IPS DF 4.7 (cell line): ENCODE measurements around the gene CIC.

Experiments used
- DNase-seq: peaks from one replicate; pipeline ENCODE4 v3.0.0-alpha.2; 2013; ENCODE audit warnings: low spot score; ENCODE audit errors: extremely low read depth

The CIC gene

DNA sequence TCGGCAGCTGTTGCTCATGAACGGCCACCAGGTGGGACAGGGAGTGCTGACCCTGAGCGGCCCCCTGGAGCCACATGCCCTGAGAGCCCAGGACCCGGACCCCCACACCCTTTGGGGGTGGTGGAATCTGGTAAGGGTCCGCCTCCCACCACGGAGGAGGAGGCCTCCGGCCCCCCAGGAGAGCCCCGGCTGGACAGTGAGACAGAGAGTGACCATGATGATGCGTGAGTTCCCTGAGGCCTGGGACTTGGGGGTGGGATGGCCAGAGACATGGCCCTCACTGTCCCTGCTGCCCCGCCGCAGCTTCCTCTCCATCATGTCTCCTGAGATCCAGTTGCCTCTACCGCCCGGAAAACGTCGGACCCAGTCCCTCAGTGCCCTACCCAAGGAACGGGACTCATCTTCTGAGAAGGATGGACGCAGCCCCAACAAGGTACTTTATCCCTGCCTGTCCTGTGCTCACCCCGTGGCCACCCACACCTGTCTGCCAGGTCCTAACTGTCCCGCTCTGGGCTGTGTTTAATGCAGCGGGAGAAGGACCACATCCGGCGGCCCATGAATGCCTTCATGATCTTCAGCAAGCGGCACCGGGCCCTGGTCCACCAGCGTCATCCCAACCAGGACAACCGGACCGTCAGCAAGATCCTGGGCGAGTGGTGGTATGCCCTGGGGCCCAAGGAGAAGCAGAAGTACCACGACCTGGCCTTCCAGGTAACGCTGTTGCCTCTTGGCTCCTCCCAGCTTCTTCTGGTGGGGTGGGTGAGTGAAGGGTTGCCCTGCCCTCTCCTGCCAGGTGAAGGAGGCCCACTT lies 18.2 kb downstream of the CIC start:
- no peak for DNase-seq

DNA sequence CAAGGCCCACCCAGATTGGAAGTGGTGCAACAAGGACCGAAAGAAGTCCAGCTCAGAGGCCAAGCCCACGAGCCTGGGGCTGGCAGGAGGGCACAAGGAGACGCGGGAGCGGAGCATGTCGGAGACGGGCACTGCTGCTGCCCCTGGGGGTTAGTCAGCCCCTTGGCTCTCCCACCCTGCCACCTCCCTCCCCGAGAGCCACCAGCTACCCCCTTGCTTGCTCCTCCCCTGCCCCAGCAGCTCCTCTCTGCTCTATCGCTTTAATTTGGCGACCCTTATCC lies 18.7 kb downstream of the CIC start:
- DNase-seq, result no peak

DNA sequence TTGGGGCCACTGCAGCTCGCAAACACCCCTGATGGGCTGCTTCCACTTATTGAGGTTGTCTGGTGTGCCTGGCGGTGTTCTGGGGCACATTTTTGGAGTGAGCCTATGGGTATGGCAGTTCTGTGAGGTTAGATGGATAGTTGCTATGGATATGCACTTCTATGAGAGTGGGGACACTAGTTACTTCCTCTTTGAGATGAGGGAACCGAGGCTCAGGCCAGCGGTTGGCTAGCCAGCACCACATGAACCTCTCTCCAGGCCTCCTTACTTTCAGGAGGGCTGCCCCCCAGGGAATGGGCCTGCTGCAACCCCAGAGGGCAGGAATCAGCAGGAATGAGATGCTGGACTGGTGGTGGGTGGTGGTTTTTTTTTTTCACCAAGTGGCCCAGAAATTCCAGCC lies 19.3 kb downstream of the CIC start:
- DNase-seq, result no peak

DNA sequence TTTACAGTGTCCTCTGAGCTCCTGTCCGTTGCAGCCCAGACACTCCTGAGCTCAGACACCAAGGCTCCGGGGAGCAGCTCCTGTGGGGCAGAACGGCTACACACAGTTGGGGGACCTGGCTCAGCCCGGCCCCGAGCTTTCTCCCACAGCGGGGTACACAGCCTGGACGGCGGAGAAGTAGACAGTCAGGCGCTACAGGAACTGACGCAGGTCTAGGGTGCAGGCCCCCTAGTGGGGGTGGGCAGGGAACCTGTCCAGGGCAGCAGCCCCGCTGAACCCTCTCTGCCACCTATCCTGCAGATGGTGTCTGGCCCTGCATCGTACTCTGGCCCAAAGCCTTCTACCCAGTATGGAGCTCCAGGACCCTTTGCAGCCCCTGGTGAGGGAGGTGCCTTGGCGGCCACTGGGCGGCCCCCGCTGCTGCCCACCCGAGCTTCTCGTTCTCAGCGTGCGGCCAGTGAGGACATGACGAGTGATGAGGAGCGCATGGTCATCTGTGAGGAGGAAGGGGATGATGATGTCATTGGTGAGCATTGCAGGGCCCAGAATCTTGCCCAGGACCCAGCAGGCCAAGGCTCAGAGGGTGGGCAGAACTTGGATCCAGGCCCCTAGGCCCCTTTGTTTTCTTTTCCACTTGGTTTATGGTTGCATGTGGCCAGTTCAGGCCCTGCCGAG lies 20.0 kb downstream of the CIC start:
- no peak for DNase-seq

DNA sequence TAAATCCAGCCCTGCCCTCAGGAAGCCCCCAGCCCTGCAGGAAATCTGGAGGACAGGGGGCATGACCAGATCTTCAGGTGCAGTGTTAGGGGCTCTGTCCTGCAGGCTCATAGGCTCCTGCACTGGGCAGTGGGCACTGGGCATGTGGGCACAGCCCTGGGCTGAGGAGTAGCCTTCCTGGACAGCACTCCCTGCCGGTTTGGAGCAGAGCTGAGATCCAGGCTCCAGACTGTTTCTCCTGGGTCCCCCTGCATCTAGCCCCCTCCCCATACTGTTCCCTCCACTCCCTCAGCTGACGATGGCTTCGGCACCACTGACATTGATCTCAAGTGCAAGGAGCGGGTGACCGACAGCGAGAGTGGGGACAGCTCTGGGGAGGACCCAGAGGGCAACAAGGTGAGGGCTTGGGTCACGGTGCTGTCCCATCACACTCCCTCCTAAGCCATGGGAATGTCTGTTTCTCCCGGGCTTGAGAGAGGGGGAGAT lies 20.5 kb downstream of the CIC start:
- DNase-seq, result no peak

DNA sequence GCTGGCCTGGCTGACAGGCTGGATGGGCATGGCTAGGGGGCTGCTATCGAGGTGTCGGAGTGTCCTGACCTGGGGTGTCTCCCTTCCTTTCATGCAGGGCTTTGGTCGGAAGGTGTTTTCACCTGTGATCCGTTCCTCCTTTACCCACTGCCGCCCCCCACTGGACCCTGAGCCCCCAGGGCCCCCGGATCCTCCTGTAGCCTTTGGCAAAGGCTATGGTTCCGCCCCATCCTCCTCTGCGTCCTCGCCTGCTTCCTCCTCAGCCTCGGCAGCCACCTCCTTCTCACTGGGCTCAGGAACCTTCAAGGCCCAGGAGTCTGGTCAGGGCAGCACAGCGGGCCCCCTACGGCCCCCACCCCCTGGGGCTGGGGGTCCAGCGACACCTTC lies 21.1 kb downstream of the CIC start:
- DNase-seq, result no peak

DNA sequence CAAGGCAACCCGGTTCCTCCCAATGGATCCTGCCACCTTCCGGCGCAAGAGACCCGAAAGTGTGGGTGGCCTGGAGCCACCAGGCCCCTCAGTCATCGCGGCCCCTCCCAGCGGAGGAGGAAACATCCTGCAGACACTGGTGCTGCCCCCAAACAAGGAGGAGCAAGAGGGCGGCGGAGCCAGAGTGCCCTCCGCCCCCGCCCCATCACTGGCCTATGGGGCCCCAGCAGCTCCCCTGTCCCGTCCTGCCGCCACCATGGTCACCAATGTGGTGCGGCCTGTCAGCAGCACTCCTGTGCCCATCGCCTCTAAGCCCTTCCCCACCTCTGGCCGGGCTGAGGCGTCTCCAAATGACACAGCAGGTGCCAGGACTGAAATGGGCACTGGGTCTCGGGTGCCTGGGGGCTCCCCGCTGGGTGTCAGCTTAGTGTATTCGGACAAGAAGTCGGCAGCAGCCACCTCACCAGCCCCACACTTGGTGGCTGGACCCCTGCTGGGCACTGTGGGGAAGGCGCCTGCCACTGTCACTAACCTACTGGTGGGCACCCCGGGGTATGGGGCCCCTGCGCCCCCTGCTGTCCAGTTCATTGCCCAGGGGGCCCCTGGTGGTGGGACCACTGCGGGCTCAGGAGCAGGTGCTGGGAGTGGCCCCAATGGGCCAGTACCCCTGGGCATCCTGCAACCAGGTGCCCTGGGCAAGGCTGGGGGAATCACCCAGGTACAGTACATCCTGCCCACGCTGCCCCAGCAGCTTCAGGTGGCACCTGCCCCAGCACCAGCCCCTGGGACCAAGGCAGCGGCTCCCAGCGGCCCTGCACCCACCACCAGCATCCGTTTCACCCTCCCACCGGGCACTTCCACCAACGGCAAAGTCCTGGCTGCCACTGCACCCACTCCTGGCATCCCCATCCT lies 21.7 kb downstream of the CIC start:
- DNase-seq, result no peak

DNA sequence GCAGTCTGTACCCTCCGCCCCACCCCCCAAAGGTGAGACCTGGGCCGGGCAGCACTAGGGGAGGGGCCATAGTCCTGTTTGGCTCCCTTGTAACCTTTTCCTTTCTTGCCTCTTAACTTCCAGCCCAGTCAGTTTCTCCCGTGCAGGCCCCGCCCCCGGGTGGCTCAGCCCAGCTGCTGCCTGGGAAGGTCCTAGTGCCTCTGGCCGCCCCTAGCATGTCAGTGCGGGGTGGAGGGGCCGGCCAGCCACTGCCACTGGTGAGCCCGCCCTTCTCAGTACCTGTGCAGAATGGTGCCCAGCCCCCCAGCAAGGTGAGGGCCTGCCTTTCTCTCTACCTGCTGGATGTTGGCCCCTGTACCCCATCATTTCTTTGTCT lies 22.4 kb downstream of the CIC start:
- no peak for DNase-seq

DNA sequence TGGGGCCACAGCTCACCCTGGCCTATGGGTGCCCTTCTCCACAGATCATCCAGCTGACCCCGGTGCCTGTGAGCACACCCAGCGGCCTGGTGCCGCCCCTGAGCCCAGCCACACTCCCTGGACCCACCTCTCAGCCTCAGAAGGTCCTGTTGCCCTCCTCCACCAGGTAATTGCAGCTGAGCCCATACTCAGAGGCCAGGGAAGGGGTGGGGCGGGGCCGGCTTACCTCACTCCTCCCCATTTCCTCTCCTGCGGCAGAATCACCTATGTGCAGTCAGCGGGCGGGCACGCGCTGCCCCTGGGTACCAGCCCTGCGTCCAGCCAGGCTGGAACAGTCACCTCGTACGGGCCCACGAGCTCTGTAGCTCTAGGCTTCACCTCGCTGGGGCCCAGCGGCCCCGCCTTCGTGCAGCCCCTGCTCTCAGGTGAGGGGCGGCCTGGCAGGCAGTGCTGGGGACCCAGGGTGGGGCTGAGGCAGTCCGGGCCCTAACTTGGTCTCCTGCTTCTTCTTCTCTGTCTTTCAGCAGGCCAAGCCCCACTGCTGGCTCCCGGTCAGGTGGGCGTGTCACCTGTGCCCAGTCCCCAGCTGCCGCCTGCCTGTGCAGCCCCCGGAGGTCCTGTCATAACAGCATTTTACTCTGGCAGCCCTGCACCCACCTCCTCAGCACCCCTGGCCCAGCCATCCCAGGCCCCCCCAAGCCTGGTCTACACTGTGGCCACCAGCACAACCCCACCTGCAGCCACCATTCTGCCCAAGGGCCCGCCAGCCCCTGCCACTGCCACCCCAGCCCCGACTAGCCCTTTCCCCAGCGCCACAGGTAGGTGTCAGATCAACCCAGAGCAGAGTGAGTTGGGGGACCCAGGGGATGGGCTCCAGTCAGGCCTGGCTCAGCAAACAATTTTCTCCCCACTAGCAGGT lies 23.2 kb downstream of the CIC start:
- DNase-seq, result no peak

DNA sequence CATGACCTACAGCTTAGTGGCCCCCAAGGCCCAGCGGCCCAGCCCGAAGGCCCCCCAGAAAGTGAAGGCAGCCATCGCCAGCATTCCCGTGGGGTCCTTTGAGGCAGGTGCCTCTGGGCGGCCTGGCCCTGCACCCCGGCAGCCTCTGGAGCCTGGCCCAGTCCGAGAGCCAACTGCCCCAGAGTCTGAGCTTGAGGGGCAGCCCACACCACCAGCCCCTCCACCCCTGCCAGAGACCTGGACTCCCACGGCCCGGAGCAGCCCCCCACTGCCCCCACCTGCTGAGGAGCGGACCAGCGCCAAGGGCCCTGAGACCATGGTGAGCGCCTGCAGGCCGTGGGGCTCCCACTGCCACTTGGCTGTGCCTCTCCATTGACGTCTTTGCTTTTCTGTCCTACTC lies 23.9 kb downstream of the CIC start:
- no peak for DNase-seq

DNA sequence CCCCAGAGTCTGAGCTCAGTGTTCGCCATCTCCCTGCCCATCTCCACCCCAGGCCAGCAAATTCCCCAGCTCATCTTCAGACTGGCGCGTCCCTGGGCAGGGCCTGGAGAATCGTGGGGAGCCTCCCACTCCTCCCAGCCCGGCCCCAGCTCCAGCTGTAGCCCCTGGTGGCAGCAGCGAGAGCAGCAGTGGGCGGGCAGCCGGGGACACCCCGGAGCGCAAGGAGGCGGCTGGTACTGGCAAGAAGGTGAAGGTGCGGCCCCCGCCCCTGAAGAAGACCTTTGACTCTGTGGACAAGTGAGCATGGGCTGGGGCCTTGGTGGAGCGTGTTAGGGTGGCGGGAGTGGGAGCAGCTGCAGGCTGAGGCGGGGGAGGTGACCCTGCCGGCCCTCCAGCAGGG lies 24.5 kb downstream of the CIC start:
- DNase-seq, result no peak

DNA sequence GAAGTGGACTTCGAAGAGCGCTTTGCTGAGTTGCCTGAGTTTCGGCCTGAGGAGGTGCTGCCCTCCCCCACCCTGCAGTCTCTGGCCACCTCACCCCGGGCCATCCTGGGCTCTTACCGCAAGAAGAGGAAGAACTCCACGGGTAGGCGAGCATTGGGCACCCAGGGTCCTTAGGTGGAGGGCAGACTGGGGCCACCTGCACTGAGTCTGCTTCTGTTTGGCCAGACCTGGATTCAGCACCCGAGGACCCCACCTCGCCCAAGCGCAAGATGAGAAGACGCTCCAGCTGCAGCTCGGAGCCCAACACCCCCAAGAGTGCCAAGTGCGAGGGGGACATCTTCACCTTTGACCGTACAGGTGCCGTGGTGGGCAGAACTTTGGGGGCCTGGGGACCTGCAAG lies 24.9 kb downstream of the CIC start:
- no peak for DNase-seq

DNA sequence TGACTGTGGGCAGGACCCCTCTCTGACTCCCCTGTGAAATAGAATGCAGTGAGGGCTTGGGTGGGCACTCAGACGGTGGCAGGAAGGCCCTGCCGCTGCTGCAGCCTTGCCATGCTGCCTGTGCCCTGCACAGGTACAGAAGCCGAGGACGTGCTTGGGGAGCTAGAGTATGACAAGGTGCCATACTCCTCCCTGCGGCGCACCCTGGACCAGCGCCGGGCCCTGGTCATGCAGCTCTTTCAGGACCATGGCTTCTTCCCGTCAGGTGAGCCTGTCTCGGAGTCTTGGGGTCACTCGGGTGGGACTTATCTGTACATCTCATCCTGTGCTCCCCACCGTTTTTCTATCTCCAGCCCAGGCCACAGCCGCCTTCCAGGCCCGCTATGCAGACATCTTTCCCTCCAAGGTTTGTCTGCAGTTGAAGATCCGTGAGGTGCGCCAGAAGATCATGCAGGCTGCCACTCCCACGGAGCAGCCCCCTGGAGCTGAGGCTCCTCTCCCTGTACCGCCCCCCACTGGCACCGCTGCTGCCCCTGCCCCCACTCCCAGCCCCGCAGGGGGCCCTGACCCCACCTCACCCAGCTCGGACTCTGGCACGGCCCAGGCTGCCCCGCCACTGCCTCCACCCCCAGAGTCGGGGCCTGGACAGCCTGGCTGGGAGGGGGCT lies 25.6 kb downstream of the CIC start:
- no peak for DNase-seq

DNA sequence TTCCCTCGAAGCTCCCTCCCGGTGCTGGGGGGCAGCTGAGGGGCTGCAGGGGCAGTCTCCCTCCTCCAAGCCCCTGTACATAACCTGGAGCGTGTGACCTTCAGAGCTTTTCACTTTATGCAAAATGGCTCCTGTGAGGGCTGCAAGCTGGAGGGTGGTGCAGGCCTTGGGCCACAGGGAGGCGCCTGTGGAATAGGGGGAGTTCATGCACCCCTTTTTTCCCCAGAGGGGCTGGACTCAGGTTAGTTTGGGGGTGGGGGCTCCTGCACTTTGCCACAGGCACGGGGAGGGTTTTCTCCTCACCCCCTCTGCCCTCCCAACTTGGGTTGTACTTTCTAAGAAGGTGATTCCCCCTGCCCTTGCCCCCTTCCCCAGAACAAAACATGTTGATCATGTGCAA lies 26.3 kb downstream of the CIC start:
- no peak for DNase-seq

DNA sequence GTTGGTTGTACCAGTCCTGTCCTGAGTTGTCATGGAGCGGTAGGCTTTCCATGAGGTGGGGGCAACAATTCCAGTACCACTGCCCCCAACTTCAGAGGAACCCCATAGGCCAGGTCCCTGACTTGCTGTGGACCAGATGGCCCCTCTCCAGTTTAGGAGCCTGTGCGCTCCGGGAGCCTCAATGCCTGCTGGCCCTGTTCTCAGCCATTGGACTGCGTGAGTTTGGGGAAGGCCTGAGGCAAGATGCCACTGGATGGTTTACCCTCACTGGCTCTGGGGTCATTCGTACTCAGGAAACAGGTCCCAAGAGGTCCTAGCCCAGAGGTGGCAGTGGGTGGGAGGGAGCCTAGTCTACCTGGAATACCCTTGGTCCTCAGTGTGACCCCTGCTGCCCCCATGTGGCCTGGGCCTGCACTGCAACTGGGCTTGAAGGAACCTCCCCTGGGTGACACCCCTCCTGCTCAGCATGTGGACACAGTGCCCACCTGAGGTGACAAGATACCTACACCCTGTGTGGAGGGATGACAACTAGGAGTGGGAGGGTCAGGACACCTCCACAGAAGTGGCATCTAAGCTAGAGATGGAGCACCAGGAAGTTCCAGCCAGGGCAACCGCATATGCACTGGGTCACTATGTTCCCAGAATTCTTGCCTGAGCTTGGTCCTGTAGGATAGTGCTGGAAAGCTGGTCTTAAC lies 26.9 kb downstream of the CIC start:
- no peak for DNase-seq

DNA sequence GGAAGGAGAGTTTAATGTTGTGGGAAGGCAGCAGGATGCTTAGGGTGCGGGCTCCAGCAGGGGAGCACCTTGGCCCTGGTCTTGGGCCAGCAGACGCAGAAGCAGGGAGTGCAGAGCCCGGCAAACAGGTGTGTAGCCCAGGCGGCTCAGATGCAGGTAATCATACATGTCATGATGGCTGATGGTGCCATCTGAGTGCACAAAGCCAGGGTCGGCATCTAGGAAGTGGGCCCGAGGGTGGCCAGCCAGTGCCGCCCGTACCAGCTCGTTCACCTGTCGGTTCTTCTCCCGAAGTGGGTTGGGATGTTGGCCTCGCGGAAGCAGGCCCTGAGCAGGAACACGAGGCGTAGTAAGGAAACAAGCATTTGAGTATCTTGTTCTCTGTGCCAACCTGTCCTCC lies 28.0 kb downstream of the CIC start:
- DNase-seq, result no peak

DNA sequence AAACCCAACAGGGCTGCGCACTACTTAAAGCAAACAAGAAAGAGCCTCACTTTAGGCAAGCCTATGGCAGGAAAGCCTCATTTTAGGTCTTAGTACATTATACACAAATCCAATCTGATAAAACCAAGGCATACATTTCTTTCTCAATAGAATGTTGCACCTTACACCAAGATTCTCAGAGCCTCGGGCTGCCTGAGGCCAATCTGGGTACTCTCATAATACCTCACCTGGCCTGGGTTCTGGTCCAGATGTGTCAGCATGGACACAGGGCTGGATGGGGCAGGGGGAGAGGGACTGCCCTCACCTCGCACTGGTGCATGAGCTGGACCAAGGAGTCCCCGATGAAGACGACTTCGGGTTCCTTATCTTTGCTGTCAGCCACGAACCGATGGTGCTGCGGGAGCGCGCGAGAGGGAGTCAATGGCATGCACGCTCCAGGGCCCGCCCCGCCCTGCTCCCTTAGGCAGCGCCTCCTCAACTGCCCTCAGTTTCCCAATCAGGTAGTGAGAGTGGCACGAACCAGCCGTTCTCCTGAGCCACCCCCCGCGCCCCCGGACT lies 32.7 kb downstream of the CIC start, which contains the start of gene PRR19:
Gene PRR19, plus strand, starts transcription at position 487 of the 558 bp plus-strand sequence. CDS start 7,453 bp downstream, outside the sequence.
- no peak for DNase-seq

DNA sequence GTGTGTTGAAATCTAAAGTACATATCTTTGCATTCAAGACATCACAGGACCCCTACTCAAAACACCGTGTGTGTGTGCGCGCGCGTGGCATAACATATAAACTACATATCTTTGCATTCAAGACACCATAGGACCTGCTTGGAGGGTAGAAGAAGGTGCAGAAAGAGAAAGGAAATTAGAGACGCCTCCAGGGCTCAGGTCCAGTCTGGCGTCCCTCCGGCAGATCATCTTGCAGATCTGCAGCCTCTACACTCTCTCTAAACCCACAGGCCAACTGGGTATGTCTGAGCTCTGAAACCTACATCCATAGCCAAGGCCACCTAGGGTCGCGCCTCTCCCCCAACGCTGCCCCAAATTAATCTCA lies 34.0 kb downstream of the CIC start:
- no peak for DNase-seq

DNA sequence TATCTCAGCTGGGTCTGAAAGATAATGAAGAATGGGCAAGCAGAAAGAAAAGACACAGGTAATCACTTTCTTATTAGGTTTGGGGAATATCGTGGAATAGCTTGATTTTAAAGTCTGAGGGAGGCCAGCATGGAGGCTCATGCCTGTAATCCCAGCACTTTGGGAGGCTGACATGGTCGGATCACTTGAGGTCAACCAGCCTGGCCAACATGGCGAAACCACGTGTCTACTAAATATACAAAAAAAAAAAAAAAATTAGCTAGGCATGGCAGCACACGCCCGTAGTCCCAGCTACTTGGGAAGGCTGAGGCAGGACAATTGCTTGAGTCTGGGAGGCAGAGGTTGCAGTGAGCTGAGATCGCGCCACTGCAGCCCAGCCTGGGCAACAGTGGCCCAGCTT lies 34.8 kb downstream of the CIC start:
- DNase-seq, result no peak

DNA sequence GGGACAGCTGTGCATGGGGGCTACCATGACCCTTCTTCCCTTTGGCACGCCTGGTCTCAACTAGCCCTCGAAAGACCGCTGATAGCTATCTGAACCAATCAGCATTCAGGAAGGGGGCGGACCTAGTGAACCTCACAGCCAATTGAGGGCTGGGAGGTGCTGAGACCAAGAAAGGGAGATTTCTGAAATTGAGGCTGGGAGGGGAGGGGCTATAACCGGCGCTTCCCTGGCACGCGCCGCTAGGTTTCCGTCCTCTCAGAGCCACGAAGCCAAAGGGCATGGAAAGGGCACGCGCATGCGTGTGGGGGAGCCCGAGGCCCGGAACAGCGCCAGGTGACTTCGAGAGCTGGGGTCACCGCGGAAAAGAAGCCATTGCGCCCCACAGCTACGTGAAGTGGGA lies 37.6 kb downstream of the CIC start:
- DNase-seq, result no peak
